ELR (cell line): ENCODE results near the gene CTIF.
"Not testable (repeated sequence)": the region's sequence is repeated elsewhere in the genome, so short reads cannot be mapped to it uniquely, and the experiment has no call there.

Experiments
- DNase-seq: peaks from one replicate; pipeline ENCODE4 v3.0.0-alpha.2; 2015; ENCODE audit warnings: low read depth

Gene CTIF

GRCh38 chr18:48641981-48642380 is 103.2 kb downstream of the CTIF start:
- no peak for DNase-seq

- DNase-seq, result no peak
Measured at GRCh38 chr18:48642503-48642902, 103.7 kb downstream of the CTIF start.

GRCh38 chr18:48643262-48643661 is 104.4 kb downstream of the CTIF start:
- no peak for DNase-seq

GRCh38 chr18:48644029-48644428 is 105.2 kb downstream of the CTIF start:
- DNase-seq, result no peak

- DNase-seq, result no peak
Measured at GRCh38 chr18:48645427-48646002, 106.7 kb downstream of the CTIF start.

- DNase-seq, result no peak
Measured at GRCh38 chr18:48646976-48647375, 108.1 kb downstream of the CTIF start.

- no peak for DNase-seq
Measured at GRCh38 chr18:48649231-48649630, 110.4 kb downstream of the CTIF start.

- not testable (repeated sequence) for DNase-seq
Measured at GRCh38 chr18:48654591-48654990, 115.8 kb downstream of the CTIF start.

GRCh38 chr18:48655508-48655907 is 116.7 kb downstream of the CTIF start:
- no peak for DNase-seq

GRCh38 chr18:48656176-48656575 is 117.3 kb downstream of the CTIF start:
- DNase-seq, result no peak

- peak; percentile 37 for DNase-seq
Measured at GRCh38 chr18:48656582-48656981, 117.8 kb downstream of the CTIF start.

GRCh38 chr18:48657447-48658120 is 118.8 kb downstream of the CTIF start:
- DNase-seq, result no peak

GRCh38 chr18:48658721-48659120 is 119.9 kb downstream of the CTIF start:
- no peak for DNase-seq

GRCh38 chr18:48659188-48660009 is 120.6 kb downstream of the CTIF start:
- DNase-seq, result no peak

- DNase-seq, result no peak
Measured at GRCh38 chr18:48660346-48661228, 121.8 kb downstream of the CTIF start.

GRCh38 chr18:48661421-48661820 is 122.6 kb downstream of the CTIF start:
- DNase-seq, result no peak

GRCh38 chr18:48662011-48662661 is 123.3 kb downstream of the CTIF start:
- peak; percentile 53 for DNase-seq

- no peak for DNase-seq
Measured at GRCh38 chr18:48663096-48663930, 124.5 kb downstream of the CTIF start.

- peak; percentile 69 for DNase-seq
Measured at GRCh38 chr18:48663931-48664847, 125.4 kb downstream of the CTIF start.

- no peak for DNase-seq
Measured at GRCh38 chr18:48665654-48666053, 126.8 kb downstream of the CTIF start.
